AG10803 (cell line): ENCODE measurements around the gene DLK2.
A peak's percentile ranks its signal among the peaks of the same experiment; 100 is the strongest.
"Not testable (repeated sequence)": the region's sequence is repeated elsewhere in the genome, so short reads cannot be mapped to it uniquely, and the experiment has no call there.

Source experiments
- DNase-seq: peaks from one replicate; pipeline ENCODE4 v3.0.0; 2010; ENCODE audit warnings: low read depth
- H3K4me3 ChIP-seq: 2 replicates; pipeline ENCODE4 v1.5.1; 2011; ENCODE audit warnings: mild to moderate bottlenecking, low read length, control low read depth
- TF ChIP-seq, protein P1 (sequence below): conservative IDR thresholded peaks from 2 replicates; pipeline ENCODE4 v1.5.1; 2011; ENCODE audit warnings: mild to moderate bottlenecking, low read length, control low read depth, inconsistent platforms

Gene DLK2

DNA sequence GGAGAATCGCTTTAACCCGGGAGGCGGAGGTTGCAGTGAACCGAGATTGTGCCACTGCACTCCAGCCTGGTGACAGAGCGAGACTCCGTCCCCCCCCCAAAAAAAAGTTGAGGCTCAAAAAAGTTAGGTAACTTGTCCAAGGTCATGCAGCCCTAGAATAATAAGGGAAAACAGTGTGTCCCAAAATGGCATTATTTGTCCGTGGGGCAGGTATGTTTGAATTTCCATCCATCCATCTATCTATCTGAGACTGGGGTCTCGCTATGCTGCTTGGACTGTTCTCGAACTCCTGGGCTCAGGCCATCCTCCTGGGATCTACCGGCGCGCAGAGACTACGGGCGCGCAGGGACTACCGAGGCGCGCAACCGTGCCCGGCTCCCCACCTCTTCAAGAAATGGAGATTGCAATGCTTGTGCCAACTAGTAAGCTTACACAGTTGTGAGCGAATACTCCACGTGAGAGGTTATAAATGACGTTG, 28.4 kb downstream of the DLK2 start:
- TF ChIP-seq, protein P1, sequence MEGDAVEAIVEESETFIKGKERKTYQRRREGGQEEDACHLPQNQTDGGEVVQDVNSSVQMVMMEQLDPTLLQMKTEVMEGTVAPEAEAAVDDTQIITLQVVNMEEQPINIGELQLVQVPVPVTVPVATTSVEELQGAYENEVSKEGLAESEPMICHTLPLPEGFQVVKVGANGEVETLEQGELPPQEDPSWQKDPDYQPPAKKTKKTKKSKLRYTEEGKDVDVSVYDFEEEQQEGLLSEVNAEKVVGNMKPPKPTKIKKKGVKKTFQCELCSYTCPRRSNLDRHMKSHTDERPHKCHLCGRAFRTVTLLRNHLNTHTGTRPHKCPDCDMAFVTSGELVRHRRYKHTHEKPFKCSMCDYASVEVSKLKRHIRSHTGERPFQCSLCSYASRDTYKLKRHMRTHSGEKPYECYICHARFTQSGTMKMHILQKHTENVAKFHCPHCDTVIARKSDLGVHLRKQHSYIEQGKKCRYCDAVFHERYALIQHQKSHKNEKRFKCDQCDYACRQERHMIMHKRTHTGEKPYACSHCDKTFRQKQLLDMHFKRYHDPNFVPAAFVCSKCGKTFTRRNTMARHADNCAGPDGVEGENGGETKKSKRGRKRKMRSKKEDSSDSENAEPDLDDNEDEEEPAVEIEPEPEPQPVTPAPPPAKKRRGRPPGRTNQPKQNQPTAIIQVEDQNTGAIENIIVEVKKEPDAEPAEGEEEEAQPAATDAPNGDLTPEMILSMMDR = no peak
- DNase-seq = no peak
- peak overlapping the region; percentile 99 for H3K4me3 ChIP-seq

DNA sequence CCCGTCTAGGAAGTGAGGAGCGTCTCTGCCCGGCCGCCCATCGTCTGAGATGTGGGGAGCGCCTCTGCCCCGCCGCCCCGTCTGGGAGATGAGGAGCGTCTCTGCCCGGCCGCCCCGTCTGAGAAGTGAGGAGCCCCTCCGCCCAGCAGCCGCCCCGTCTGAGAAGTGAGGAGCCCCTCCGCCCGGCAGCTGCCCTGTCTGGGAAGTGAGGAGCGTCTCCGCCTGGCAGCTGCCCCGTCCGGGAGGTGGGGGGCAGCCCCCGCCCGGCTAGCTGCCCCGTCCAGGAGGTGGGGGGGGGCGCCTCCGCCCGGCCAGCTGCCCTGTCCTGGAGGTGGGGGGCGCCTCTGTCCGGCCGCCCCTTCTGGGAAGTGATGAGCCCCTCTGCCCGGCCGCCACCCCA, 30.3 kb downstream of the DLK2 start:
- not testable (repeated sequence) for H3K4me3 ChIP-seq, DNase-seq

DNA sequence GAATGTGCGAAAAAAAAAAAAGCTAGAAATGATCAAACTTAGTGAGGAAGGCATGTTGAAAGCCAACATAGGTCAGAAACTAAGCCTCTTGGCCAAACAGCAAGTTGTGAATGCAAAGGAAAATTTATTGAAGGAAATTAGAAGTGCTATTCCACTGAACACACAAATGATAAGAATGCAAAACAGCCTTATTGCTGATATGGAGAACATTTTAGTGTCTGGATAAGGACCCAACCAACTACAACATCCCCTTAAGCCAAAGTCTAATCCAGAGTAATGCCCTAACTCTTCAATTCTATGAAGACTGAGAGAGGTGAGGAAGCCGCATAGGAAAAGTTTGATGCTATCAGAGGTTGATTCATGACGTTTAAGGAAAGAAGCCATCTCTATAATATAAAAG, 33.5 kb downstream of the DLK2 start:
- DNase-seq = no peak
- H3K4me3 ChIP-seq = no peak overlapping the region
- TF ChIP-seq, protein P1 = no peak

DNA sequence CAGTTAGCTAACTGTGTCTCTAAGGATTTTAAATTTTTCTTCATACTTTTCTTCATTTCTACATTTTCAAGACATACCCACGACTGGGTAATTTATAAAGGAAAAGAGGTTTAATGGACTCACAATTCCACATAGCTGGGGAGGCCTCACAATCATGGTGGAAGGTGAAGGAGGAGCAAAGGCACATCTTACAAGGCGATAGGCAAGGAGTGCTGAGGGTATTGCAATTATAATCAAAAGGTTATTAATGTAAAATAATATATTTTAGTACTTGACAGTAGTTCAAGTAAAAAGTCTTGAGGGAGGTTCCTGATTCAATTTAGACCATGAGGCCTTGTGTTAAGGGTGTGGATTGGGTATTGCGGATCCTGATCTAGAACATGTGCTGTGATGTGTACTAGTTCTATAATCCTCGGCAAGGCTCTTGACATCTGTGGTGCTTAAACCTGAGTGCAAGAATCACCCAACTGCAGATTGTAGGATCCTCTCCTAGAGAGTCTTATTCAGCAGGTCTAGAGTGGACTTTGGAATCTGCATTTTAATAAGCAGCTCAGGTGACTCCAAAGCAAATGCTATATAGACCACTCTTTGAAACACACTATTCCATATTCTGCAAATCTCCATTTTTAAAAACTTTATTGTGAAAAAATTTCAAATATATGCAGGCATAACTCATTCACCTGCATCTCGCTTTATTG, 35.2 kb downstream of the DLK2 start:
- TF ChIP-seq, protein P1 = no peak
- no peak overlapping the region for H3K4me3 ChIP-seq
- no peak for DNase-seq

DNA sequence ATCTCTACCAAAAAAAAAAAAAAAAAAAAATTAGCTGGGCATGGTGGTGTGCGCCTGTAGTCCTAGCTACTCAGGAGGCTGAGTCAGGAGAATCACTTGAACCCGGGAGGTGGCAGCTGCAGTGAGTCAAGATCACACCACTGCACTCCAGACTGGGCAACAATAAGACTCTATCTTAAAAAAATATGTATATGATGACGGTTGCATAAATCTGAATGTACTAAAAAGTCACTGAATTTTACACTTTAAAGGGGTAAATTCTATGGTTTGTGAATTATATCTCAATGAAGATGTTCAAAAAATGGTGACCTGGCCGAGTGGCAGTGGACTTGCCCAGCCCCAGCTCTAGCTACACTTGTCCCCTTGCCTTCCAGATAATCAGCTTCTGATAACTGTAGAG, 38.4 kb downstream of the DLK2 start:
- TF ChIP-seq, protein P1 = no peak
- no peak overlapping the region for H3K4me3 ChIP-seq
- no peak for DNase-seq

DNA sequence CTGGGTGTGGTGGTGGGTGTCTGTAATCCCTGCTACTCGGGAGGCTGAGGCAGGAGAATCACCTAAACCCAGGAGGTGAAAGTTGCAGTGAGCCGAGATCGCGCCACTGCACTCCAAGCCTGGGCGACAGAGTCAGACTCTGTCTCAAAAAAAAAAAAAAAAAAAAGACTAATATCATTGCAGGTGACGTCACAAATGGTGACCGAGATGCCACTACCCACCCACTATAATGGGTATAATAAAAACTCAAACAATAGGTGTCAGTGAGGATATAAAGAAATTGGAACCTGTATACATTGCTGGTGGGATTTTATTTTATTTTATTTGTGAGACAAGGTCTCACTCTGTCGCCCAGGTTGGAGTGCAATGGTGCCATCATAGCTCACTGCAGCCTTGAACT, 40.1 kb downstream of the DLK2 start:
- not testable (repeated sequence) for DNase-seq

DNA sequence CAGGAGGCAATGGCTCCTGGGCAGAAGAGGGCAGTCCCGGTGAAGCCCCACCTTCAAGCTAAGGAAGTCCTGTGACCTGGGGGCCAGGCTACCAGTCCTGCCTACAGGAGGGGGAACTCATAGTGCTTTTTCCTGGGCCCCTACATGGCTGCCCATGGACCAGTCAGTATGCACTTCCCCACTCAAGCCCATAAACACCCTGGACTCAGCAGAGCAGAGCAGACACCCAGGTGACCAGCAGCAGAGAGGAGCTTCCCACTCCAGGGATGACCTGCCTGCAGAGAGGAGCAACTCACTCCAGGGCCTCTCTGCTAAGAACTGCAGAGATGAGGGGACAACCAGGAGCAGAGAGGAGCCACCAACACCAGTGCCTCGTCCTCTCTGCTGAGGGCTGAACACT, 42.3 kb downstream of the DLK2 start:
- H3K4me3 ChIP-seq = no peak overlapping the region
- no peak for DNase-seq
- TF ChIP-seq, protein P1 = no peak

More for the DNA sequence above, 40.1 kb downstream of the DLK2 start:
- not testable (repeated sequence) for H3K4me3 ChIP-seq

DNA sequence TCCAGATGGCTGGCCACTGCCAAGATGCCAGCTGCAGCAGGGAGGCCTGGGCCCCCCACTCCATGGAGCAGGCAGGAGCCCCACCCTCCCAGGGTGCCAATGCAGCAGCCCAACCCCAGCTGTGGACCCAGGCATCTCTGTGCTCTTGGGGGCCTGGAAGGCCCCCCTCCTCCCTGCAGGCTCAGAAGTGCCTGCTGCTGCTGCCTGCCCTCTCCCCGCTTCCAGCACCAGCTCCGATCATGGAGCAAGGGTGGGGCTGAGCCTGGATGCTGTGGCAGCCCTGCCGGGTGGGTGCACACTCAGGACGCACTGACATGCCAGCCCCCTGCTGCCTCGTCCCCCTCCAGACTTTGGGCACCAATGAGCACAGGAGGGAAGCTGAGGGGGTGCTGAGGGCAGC, 42.8 kb downstream of the DLK2 start:
- no peak for DNase-seq
- TF ChIP-seq, protein P1 = no peak
- no peak overlapping the region for H3K4me3 ChIP-seq

DNA sequence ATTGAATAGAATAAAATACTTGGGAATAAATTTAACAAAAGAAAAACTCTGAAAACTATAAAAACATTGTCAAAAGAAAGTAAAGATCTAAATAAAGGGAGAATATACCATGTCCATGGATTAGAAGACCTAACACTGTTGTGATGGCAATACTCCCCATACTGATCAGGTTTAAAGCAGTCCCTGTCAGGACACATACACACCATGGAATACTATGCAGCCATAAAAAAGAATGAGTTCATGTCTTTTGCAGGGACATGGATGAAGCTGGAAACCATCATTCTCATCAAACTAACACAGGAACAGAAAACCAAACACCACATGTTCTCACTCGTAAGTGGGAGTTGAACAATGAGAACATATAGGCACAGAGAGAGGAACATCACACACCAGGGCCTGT, 44.6 kb downstream of the DLK2 start:
- DNase-seq, H3K4me3 ChIP-seq: not testable (repeated sequence)
